ENCODE results near the gene C16orf54. TPM values are rescaled to one million over a fixed set of nuclear protein-coding genes. Genes with fewer than 3 reads are reported as not detected.
"Not testable (repeated sequence)": the region's sequence is repeated elsewhere in the genome, so short reads cannot be mapped to it uniquely, and the experiment has no call there.

The C16orf54 gene
- total and polyA plus RNA-seq, 4 donors: 0.38 to 2.4 (median 0.84) TPM

DNA sequence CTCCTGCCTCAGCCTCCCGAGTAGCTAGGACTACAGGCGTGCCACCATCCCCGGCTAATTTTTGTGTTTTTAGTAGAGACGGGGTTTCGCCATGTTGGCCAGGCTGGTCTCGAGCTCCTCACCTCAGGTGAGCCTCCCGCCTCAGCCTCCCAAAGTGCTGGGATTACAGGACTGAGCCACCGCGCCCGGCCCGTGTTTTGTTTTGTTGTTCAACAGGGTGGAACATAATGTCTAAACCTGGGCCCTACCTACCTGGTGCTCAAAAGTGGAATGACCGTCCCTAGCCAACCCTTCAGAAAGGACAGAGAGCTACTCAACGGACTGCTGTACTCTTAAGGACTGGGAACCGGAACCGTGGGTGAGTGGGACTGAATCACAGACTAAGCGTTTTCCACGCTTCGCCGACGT lies 44.0 kb upstream of the C16orf54 start:
- 52% methylated on average over 20 of the region's 20 CpGs for WGBS
- Histone ChIP-seq H3K36me3 (ENCODE audit: control insufficient read depth in 4 of 4, insufficient read depth in 3 of 4, low read depth in 1 of 4, low read length in 3 of 4) (no peaks in the 10 kb centered on the region), H3K9me3 (ENCODE audit: control insufficient read depth in 4 of 4, low read length in 3 of 4) (no peaks in the 10 kb centered on the region), H3K9ac (ENCODE audit: low read depth in 1 of 2, low read length in 2 of 2) (peak overlapping the region; percentile 53 to 89), H3K27ac (ENCODE audit: low read depth in 1 of 2, low read length in 2 of 2) (peak overlapping the region; percentile 70 to 89), H3K27me3 (ENCODE audit: control insufficient read depth in 4 of 4, insufficient read depth in 4 of 4, low read length in 3 of 4) (no peaks in the 10 kb centered on the region), H3K4me1 (ENCODE audit: control insufficient read depth in 4 of 4, insufficient read depth in 4 of 4, low read length in 3 of 4) (peaks cover 3 to 22% (median 14%) of the 10 kb centered on the region in 4 donors), H3K4me3 (ENCODE audit: low read depth in 1 of 3, low read length in 3 of 3) (peak overlapping the region; percentile 50 to 91 (median 74))
- DNase-seq (ENCODE audit: low spot score): no peak
- TF ChIP-seq FOXA1 (IDR thresholded peaks at IDR 0.05): no peak
- no peak for TF ChIP-seq RXRA (IDR thresholded peaks at IDR 0.05)
- no peak for TF ChIP-seq JUND (IDR thresholded peaks at IDR 0.05)
- no peak for TF ChIP-seq HNF4A (conservative IDR thresholded peaks at IDR 0.05)
- no peak for TF ChIP-seq MAX (IDR thresholded peaks at IDR 0.05)
- TF ChIP-seq ZBTB33 (IDR thresholded peaks at IDR 0.05): no peak
- no peak for TF ChIP-seq TAF1 (conservative IDR thresholded peaks at IDR 0.05)
- TF ChIP-seq CTCF (IDR thresholded peaks at IDR 0.05; ENCODE audit: low read depth, low read length, missing input control): no peak
- no peak for TF ChIP-seq ATF3 (IDR thresholded peaks at IDR 0.05)
- TF ChIP-seq NR2F2 (IDR thresholded peaks at IDR 0.05): no peak
- no peak for TF ChIP-seq EGR1 (IDR thresholded peaks at IDR 0.05; ENCODE audit: low read depth in 2 of 2)
- no peak for TF ChIP-seq RAD21 (IDR thresholded peaks at IDR 0.05)
- TF ChIP-seq SP1 (IDR thresholded peaks at IDR 0.05): no peak
- TF ChIP-seq FOXA2 (IDR thresholded peaks at IDR 0.05): no peak
- no peak for TF ChIP-seq REST (IDR thresholded peaks at IDR 0.05)
- TF ChIP-seq YY1 (IDR thresholded peaks at IDR 0.05): no peak
- no peak for TF ChIP-seq HNF4G (IDR thresholded peaks at IDR 0.05)
- no peak for TF ChIP-seq GABPA (IDR thresholded peaks at IDR 0.05 in 1 of 2, conservative IDR thresholded peaks at IDR 0.05 in 1 of 2)

DNA sequence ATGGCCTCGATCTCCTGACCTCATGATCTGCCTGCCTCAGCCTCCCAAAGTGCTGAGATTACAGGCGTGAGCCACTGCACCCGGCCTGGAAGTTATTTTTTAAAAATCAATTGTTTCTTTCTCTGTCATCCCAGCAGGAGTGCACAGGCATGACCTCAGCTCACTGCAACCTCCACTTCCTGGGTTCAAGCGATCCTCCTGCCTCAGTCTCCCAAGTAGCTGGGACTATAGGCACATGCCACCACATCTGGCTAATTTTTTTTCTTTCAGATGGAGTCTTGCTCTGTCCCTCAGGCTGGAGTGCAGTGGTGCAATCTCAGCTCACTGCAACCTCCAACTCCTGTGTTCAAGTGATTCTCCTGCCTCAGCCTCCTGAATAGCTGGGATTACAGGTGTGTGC lies 41.4 kb upstream of the C16orf54 start:
- DNase-seq (ENCODE audit: low spot score); H3K27ac ChIP-seq (ENCODE audit: low read depth in 1 of 2, low read length in 2 of 2); H3K9me3 ChIP-seq (ENCODE audit: control insufficient read depth in 4 of 4, low read length in 3 of 4); H3K27me3 ChIP-seq (ENCODE audit: control insufficient read depth in 4 of 4, insufficient read depth in 4 of 4, low read length in 3 of 4); H3K4me3 ChIP-seq (ENCODE audit: low read depth in 1 of 3, low read length in 3 of 3); H3K36me3 ChIP-seq (ENCODE audit: control insufficient read depth in 4 of 4, insufficient read depth in 3 of 4, low read depth in 1 of 4, low read length in 3 of 4); H3K9ac ChIP-seq (ENCODE audit: low read depth in 1 of 2, low read length in 2 of 2): not testable (repeated sequence)
- WGBS: 83% methylated on average over 4 of the region's 4 CpGs
- H3K4me1 ChIP-seq (ENCODE audit: control insufficient read depth in 4 of 4, insufficient read depth in 4 of 4, low read length in 3 of 4): peaks cover 5 to 22% (median 15%) of the 10 kb centered on the region in 4 donors
